ENCODE results near the gene IRF2BP1. TPM values are rescaled to one million over a fixed set of nuclear protein-coding genes. Genes with fewer than 3 reads are reported as not detected.
"Not testable (repeated sequence)": the region's sequence is repeated elsewhere in the genome, so short reads cannot be mapped to it uniquely, and the experiment has no call there.

Gene IRF2BP1
- total RNA-seq, 2 donors from 2014 or later = 14.9 to 15.6 TPM

GRCh38 chr19:45908956-45909355 is 23.0 kb upstream of the IRF2BP1 start:
- DNase-seq (ENCODE audit: low spot score in 2 of 2) = no peak
- Mint-ChIP-seq H3K27ac (no peak overlapping the region), H3K9me3 (no peaks in the 10 kb centered on the region), H3K36me3 (no peaks in the 10 kb centered on the region)
- peak; percentile 51 to 68 for ATAC-seq

- DNase-seq (ENCODE audit: low spot score in 2 of 2) (no peak), ATAC-seq (no peak)
- Mint-ChIP-seq H3K27ac (peak overlapping the region; percentile 0 to 63), H3K9me3 (no peaks in the 10 kb centered on the region), H3K36me3 (no peaks in the 10 kb centered on the region)
Observed at GRCh38 chr19:45906221-45906620, 20.3 kb upstream of the IRF2BP1 start.

GRCh38 chr19:45905011-45905410 is 19.1 kb upstream of the IRF2BP1 start:
- H3K27ac Mint-ChIP-seq = no peak overlapping the region
- ATAC-seq (no peak), DNase-seq (ENCODE audit: low spot score in 2 of 2) (no peak)

GRCh38 chr19:45902651-45903625 is 17.0 kb upstream of the IRF2BP1 start:
- peak overlapping the region; percentile 83 to 85 for H3K27ac Mint-ChIP-seq

More at GRCh38 chr19:45905011-45905410, 19.1 kb upstream of the IRF2BP1 start:
- H3K9me3 Mint-ChIP-seq = no peaks in the 10 kb centered on the region
- H3K36me3 Mint-ChIP-seq = no peaks in the 10 kb centered on the region

GRCh38 chr19:45901912-45902650 is 16.1 kb upstream of the IRF2BP1 start, which contains the start of gene MYPOP:
Gene MYPOP, minus strand, starts transcription at chr19:45902613. Its CDS starts 840 bp downstream, at chr19:45901773.
- DNase-seq (ENCODE audit: low spot score in 2 of 2) (no peak), ATAC-seq (no peak)
- H3K27ac Mint-ChIP-seq = peak within 1 kb of the TSS; percentile 83 to 85
- H3K9me3 Mint-ChIP-seq = no peaks in the 10 kb centered on the region
- no peaks in the 10 kb centered on the region for H3K36me3 Mint-ChIP-seq

More at GRCh38 chr19:45902651-45903625, 17.0 kb upstream of the IRF2BP1 start:
- H3K9me3 Mint-ChIP-seq = no peaks in the 10 kb centered on the region
- H3K36me3 Mint-ChIP-seq = no peaks in the 10 kb centered on the region
- DNase-seq (ENCODE audit: low spot score in 2 of 2) = peak; percentile 100
- ATAC-seq = peak; percentile 85 to 90

- H3K36me3 Mint-ChIP-seq = no peaks in the 10 kb centered on the region
- no peak for DNase-seq (ENCODE audit: low spot score in 2 of 2)
- H3K9me3 Mint-ChIP-seq = no peaks in the 10 kb centered on the region
- ATAC-seq = peak in 1 of 2 donors; percentile 12
- peak overlapping the region in 1 of 2 donors; percentile 83 for H3K27ac Mint-ChIP-seq
Observed at GRCh38 chr19:45901432-45901911, 15.5 kb upstream of the IRF2BP1 start.

- H3K9me3 Mint-ChIP-seq = no peaks in the 10 kb centered on the region
Observed at GRCh38 chr19:45900738-45901431, 14.9 kb upstream of the IRF2BP1 start.

GRCh38 chr19:45899919-45900589 is 14.1 kb upstream of the IRF2BP1 start:
- ATAC-seq = no peak
- no peak for DNase-seq (ENCODE audit: low spot score in 2 of 2)
- H3K9me3 Mint-ChIP-seq = no peaks in the 10 kb centered on the region
- H3K36me3 Mint-ChIP-seq = no peaks in the 10 kb centered on the region
- H3K27ac Mint-ChIP-seq = no peak overlapping the region

More at GRCh38 chr19:45900738-45901431, 14.9 kb upstream of the IRF2BP1 start:
- ATAC-seq = no peak
- Mint-ChIP-seq H3K36me3 (no peaks in the 10 kb centered on the region), H3K27ac (no peak overlapping the region)
- DNase-seq (ENCODE audit: low spot score in 2 of 2) = no peak

- Mint-ChIP-seq H3K9me3 (no peaks in the 10 kb centered on the region), H3K27ac (no peak overlapping the region), H3K36me3 (no peaks in the 10 kb centered on the region)
- ATAC-seq = no peak
- DNase-seq (ENCODE audit: low spot score in 2 of 2) = no peak
Observed at GRCh38 chr19:45899253-45899652, 13.3 kb upstream of the IRF2BP1 start.

- ATAC-seq (no peak), DNase-seq (ENCODE audit: low spot score in 2 of 2) (no peak)
- Mint-ChIP-seq H3K27ac (no peak overlapping the region), H3K36me3 (no peaks in the 10 kb centered on the region), H3K9me3 (no peaks in the 10 kb centered on the region)
Observed at GRCh38 chr19:45897261-45897812, 11.4 kb upstream of the IRF2BP1 start.

GRCh38 chr19:45895983-45896599 is 10.2 kb upstream of the IRF2BP1 start:
- not testable (repeated sequence) for ATAC-seq; H3K36me3 Mint-ChIP-seq; DNase-seq (ENCODE audit: low spot score in 2 of 2); H3K9me3 Mint-ChIP-seq
- H3K27ac Mint-ChIP-seq = peak overlapping the region in 1 of 2 donors; percentile 34

- DNase-seq (ENCODE audit: low spot score in 2 of 2) (no peak), ATAC-seq (no peak)
Observed at GRCh38 chr19:45895519-45895972, 9.6 kb upstream of the IRF2BP1 start.

GRCh38 chr19:45890877-45891276 is 4.9 kb upstream of the IRF2BP1 start:
- no peaks in the 10 kb centered on the region for H3K36me3 Mint-ChIP-seq
- no peaks in the 10 kb centered on the region for H3K9me3 Mint-ChIP-seq
- no peak for ATAC-seq
- no peak overlapping the region for H3K27ac Mint-ChIP-seq
- DNase-seq (ENCODE audit: low spot score in 2 of 2) = no peak

More at GRCh38 chr19:45895519-45895972, 9.6 kb upstream of the IRF2BP1 start:
- no peaks in the 10 kb centered on the region for H3K9me3 Mint-ChIP-seq
- no peaks in the 10 kb centered on the region for H3K36me3 Mint-ChIP-seq
- peak overlapping the region in 1 of 2 donors; percentile 34 for H3K27ac Mint-ChIP-seq

- H3K36me3 Mint-ChIP-seq = no peaks in the 10 kb centered on the region
- DNase-seq (ENCODE audit: low spot score in 2 of 2) = no peak
- H3K9me3 Mint-ChIP-seq = no peaks in the 10 kb centered on the region
- no peak for ATAC-seq
- peak overlapping the region in 1 of 2 donors; percentile 75 for H3K27ac Mint-ChIP-seq
Observed at GRCh38 chr19:45889210-45889885, 3.4 kb upstream of the IRF2BP1 start.
